GM19455 (cell line): ENCODE results near the gene TGM6.

ENCODE experiments used
- ATAC-seq: cut with Tn5 transposase; IDR thresholded peaks from one replicate; pipeline ENCODE4 v1.9.1; 2021; ENCODE audit not compliant: unreplicated experiment

The TGM6 gene

DNA sequence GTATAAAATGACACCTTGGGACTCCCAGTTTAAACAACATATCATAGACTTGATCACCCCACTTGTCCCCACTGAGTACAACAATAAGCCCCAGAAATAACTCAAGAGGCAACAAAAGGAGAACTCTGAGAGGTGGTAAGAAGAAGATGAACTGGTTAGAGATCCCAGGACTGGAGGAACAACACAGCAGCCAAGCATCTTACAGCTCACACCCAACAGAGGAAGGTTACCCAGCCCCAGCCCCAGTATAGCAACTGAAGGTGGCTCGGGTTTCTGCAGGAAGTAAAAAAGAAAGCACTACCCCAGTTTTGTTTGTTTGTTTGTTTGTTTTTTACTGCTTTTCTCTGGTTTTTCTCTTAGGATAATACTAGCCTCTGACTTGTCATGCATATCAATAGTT, 17.1 kb upstream of the TGM6 start:
- no peak for ATAC-seq

DNA sequence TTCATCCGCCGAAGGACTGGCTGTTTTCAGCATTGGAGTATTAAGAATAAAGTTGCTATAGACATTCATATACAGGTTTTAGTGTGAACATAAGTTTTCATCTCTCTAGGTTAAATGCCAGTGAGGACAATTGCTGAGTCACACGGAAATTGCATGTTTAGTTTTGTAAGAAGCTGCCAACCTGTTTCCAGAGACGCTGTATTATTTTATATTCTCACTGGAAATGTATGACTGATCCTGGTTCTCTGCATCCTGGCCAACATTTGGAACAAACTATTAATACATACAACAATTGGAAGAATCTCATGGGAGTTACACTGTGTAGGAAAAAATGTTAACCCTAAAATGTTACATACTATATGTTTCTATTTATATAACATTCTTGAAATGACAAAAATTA, 16.7 kb upstream of the TGM6 start:
- ATAC-seq: no peak

DNA sequence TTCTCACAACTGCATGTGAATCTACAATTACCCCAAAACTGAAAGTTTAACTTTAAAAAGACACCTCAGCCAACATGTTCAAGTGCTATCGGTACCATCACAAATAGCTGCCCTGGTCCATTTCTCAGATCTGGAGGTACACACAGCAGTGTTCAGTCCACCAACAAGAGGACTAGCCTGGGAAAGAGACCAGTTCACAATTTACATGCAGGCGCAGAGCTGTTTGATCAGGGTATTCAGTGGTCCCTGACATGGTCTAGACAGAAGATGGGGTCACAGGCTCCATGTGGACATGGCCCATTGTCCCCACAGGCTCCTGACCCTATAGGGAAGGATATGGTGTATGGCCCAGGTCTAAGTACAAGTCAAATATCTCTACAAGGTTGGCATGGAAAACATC, 15.6 kb upstream of the TGM6 start:
- ATAC-seq: no peak

DNA sequence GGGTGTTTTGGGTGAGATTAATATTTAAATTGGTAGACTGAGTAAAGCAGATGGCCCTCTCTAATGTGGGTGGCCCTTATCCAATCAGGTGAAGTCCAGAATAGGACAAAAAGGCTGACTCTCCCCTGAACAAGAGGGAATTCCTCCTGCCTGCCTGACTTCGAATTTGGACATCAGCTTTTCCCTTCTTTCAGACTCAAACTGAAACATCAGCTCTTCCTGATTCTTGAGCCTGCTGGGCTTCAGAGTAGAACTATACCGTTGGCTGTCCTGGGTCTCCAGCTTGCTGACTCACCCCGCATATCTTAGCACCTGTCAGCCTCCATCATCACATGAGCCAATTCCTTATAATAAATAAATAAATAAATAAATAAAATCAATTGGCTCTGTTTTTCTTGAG, 15.0 kb upstream of the TGM6 start:
- ATAC-seq: no peak

DNA sequence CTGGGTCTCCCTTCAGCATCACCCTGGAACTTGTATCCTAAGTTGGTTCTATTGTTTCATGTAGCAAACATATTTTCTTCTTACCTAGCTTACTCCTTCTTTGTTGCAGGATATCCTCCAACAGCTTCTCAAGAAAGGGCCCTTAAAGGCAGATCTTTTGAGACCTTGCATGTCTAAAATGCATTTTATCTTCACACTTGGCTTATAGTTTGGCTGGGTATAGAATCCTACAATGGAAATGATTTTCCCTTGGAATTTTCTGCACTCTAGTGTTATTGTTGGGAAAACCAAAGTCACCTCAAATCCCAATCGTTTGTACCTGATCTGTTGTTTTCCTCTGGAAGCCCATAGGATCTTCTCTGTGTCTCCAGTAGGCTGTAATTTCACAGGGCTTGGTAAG, 12.1 kb upstream of the TGM6 start:
- no peak for ATAC-seq

DNA sequence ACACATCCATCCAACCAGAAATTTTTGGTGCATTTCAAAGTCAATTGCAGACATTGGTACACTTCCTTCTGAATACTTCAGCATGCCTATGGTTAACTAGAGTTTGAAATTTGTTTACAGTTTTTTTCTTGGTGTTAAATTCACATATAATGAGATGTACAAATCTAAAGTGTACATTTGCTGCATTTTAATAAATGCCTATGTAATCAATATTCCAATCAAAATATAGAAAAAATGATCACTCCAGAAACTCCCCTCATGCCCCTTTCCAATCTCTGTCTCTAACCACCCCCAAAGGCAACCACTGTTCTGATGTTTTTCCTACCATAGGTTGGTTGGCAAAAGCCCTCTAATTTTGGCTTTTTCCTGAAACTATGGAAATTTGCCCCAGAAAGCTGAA, 7.6 kb upstream of the TGM6 start:
- ATAC-seq: no peak

DNA sequence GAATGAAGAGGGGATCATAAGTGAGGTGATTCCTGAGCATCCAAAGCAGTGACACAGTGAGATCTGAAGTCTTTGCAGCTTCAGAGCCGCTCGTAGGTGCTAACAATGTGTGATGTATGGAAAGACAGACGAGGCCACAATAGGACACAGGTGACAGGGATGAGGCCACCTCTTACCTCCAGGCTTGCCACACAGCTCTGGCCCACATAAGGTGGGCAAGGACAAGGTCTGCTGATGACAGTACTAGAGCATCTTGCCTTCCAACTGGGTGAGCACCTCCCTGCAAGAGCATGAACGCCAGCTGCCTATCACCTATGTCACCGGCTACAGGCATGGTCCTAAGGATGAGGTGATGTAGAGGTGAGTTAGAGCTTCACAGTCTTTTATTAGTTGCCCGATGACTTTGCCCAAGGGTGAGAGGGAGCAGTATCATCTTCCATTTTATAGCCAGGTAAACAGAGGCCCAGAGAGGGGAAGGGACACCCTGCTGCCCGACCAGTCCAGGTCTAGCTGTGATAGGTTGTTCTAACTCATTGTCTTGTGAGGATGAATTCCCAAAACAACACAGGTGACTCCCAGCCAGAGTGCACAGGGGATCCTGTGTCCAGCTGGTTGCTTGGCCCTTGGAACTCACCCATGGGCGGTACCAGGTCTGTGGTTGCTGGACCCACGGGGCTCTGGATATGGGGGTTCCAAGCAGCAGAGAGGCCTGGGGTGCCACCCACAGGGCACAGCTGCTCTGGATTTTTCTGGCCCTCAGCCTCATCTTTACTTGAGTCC, 6.2 kb upstream of the TGM6 start:
- no peak for ATAC-seq

DNA sequence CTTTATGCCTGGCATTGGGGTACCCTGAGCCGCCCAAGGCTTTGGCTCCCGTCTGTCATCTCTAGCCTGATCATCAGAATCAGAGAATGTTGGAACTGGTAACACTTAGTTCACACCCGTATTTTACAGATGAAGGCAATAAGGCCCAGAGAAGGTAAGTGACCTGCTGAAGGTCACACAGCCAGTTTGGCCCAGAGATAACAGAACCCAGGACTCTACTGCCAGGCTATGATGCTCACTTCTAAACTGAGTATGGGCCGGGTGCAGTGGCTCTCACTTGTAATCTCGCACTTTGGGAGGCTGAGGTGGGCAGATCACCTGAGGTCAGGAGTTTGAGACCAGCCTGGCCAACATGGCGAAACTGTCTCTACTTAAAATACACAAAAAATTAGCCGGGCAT, 1.8 kb upstream of the TGM6 start:
- ATAC-seq: no peak

DNA sequence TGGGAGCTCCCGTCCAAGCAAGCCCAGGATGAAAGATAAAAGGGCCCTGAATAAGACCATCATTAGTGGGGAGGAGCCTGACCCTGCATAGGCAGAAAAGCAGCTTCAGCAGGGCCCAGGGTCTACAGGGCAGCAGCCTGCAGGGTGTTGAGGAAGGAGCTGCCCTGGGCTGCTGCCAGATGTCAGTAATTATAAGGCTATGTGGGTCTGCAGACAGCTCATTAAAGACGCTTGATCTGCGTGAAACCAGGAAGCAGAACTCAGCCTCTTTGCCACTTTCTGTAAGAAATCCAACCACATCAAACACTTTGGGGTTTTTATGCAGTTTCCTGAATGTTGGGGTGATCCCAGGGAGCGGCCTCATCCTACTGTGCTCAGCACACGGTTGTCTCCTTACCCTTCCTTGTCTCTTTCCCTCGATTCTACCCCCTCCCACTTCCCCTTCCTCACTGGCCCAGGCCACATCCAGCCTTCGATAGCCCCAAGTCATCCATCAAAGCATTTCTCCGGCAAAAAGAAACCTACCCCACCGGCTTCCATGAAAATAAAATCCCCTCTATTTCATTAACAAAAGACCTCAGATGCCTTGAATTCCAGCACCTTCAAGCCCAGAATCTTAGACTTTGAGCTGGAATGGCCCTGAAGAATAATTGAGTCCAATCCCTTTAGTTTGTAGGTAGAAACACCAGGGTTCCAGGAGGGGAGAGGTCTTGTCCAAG, 1.0 kb upstream of the TGM6 start:
- ATAC-seq: no peak

DNA sequence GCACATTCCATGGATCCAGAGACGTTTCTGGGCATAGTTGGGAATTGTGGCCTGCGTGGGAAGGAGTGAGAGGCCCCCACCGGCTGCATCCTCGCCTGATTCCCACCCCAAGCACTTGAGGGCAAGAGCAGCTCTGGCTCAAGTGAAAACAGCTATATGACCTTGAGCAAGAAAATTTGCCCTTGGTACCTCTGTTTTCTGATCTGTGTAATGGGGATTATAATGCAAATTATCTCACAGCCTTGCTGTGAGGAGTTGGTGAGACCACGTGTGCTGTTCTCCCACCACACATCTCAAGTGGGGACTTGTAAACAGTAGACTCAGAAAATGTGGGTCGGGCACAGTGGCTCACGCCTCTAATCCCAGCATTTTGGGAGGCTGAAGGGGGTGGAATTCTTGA, 602 bp downstream of the TGM6 start:
- ATAC-seq: no peak

DNA sequence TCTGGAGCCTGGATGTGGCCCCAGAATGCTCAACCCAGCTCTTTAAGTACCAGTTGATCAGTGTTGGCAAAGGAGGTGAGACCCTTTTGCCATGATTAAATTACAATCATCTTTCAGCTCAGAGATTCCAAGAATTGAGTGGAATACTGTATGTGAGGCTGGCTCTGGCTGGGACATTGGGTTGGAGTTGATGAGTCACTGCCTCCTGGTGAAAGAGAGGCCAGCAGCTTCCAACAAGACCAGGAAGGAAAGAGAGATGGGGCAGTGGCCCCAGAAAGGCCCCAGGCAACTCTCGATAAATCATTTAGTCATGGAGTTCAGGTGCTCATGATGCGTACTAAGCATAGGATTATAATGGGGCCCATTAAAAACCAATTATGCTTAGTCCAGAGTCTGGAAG, 2.1 kb downstream of the TGM6 start:
- no peak for ATAC-seq

DNA sequence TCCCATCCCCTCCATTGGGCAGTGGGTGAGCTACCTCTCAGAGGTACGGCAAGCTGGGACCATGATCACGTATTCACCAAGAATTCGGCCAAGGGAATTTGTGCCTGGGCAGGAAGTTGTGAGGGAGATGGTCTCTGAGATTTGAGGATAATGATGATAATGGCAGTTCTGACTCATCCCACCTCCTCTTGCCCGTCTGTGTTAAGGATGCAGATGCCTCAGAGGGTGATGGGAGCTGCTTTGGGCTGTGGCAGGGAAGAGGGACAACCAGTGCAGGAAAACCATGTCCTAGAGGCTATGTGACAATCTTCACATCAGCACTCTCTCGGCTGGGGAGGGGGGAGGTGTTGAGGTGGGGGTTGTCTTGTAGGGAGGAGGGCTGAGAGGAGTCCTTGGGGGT, 4.3 kb downstream of the TGM6 start:
- ATAC-seq: no peak

DNA sequence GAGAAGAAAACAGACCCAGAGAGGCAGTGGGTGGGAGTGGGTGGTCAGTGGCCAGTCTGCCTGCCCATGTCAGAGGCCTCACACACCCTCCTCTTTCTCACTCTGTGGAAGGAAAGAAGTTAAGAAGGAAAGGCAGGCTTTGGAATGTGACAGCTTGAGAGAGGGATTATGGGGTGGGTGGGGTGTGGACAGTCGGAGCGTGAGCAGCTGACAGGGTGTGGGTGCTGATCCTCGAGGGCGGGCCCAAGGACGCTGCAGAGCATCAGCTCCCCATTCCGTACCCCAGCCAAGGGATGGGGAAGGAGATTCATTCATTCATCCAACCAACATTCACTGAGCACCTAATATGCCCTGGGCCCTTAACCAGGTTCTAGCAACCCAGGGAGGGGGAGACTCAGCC, 4.8 kb downstream of the TGM6 start:
- ATAC-seq: no peak

DNA sequence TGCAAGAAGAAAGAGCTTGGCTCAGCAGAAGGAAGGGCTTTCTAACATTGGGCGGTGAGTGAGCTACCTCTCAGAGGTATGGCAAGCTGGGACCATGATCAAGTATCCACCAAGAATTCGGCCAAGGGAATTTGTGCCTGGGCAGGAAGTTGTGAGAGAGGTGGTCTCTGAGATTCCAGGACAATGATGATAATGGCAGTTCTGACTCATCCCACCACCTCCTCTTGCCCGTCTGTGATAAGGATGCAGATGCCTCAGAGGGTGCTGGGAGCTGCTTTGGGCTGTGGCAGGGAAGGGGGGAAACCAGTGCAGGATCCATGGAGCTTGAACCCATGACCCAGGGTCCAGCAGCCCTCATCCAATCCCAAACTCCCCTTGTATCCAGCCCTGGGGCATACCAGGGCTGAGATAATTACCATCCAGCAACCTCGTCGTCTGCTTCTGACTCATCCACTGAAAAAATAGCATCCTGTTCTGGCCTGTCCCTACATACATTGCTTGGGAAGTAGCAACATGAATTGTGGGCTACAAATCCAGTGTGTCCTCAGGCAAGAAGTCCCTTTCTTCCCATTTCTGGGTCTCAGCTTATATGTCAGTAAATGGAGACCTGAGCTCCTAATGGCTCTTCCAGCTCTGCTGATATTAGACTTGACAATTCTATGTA, 5.9 kb downstream of the TGM6 start:
- no peak for ATAC-seq

DNA sequence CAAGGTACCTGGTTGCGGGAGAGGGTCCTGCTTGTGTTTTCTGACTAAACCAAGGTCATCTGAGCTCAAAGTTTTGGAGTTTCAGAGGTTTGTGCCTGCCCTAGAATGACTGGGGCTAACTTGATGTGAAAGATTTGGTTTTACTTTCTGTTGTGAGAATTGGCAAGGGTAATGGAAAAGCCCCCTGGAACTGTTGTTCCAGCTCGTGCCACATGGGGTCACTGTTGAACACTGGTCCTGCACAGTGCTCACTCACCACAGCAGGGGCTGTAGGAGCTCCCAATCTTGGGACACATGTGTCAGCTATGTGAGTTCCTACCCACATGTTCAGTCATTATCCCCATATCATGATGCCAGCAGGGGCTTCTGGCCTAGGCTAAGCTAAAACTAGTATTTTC, 6.5 kb downstream of the TGM6 start:
- ATAC-seq: no peak

DNA sequence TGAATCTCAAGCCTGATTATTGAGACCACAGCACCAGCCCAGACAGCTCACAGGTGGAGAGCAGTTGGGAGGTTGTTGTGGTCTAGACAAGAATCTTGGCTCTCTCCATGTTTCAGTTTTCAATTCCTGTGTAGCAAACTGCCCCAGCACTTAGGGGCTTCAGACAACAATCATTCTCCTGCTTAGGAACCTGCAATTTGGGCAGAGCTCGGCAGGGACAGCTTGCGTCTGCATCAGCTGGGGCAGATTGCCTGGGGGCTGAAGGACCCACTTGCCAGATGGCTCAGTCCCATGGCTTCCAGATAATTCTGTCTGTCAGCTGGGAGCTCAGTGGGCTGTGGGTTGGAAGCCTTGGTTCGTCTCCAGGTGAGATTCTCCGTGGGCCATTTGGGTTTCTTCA, 6.9 kb downstream of the TGM6 start:
- ATAC-seq: no peak

DNA sequence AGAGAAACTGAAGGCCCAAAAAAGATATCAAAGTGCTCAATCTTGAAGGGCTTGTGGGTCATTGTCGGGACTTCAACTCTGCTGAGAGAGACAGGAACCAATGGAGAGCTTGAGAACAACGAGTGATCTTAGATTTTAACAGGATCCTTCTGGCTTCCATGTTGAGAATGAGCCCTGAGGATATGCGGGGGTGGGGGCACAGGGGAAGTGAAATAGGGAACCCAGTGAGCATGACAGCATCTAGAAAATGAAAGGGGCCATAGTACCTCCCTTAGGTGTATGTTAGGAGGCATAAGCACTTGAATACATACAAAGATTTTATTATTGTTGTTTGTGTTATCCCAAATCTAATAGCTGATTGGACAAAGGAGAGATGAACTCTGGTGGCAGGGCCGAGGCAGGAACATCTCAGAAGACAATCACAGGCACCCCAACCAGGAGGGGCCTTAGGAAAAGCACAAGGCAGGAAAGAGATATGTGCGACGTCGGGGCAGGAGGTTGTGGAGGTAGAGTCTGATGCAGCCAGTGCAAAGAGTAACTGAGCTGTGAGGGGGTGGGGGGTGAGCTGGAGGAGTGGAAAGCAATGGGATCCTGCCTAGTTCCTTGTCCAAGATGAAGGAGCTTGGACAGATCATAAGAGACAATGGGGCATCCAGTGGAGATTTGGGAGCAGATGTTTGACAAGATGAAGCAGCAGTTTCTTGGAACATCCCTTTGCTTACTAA, 10.4 kb downstream of the TGM6 start:
- ATAC-seq: no peak

DNA sequence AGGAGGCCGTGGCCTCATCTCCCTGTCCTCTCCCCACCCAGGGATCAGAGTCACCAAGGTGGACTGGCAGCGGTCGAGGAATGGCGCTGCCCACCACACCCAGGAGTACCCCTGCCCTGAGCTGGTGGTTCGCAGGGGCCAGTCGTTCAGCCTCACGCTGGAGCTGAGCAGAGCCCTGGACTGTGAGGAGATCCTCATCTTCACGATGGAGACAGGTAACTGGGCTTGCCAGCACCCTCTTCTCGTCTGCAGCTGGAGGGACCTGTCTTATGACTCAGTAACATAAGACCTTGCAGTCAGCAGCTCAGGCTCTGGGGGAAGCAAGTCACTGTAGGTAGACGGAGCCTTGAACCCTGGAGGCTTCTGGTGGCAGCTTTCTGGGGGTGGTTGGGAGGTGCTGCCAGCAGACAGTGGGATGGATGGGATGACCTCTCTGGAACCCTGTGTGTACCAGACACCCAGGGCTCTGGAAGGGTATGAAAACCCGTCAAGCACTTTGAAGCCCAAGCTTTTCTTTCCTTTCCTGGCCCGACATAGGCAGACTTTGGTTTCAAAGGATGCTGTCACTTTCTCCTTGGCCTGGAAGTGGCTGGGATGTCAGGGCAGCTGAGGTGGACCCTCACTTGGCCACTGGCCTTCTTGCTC, 13.8 kb downstream of the TGM6 start:
- no peak for ATAC-seq

DNA sequence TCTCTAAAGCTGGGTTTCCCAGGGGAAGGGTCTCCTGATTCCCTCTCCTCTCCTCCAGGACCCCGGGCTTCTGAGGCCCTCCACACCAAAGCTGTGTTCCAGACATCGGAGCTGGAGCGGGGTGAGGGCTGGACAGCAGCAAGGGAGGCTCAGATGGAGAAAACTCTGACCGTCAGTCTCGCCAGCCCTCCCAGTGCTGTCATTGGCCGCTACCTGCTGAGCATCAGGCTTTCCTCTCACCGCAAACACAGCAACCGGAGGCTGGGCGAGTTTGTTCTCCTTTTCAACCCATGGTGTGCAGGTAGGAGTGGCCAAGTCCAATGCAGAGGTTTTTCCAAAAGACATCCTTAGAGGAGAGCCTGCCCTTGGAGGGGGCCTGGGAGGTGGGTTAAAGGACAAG, 14.4 kb downstream of the TGM6 start:
- no peak for ATAC-seq

DNA sequence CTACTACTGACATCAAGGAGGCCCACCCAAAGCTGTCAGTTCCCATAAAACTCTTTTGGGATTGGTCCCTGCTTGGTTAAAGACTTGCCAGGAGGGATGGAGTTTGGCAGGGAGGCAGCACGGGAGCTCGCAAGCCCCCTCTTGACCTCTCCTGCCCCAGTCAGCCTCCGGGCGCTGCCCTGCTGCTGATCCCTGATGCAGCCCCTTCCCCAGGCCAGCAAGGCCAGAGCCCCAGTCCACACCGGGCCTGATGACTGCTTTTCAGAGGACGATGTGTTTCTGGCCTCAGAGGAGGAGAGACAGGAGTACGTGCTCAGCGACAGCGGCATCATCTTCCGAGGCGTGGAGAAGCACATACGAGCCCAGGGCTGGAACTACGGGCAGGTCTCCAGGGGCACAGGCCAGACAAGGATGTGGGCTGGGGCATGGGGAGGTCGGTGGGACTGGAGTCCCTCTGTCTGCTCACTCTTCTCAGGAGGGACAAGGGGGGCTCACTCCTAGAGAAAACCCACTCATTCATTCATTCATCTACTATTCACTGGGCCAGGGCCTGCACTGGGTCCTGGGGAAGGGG, 15.6 kb downstream of the TGM6 start:
- no peak for ATAC-seq

DNA sequence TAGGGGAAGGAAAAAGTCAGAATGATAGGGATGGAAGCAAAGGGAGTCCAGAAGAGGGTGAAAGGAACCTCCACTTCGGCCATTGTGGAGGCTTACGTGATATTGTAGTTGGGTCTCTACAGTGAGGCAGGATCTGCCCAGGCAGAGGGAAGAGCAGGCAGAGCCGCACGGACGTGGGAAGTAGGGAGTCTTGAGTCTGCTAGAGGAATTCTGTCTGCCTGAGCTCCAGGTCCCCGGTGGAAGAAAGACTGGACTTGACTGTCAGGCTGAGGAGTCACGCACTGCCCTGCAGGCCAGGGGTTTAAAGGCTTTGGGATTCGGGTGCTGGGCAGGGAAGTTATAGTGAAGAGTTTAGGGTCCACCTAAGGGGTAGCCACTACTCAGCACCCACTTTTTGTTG, 16.4 kb downstream of the TGM6 start:
- ATAC-seq: no peak
